H9 (cell line): ENCODE measurements around the gene KAZN. TPM values are rescaled to one million over a fixed set of nuclear protein-coding genes. Genes with fewer than 3 reads are reported as not detected.

Source experiments
- DNase-seq: peaks from one replicate; pipeline ENCODE4 v3.0.0-alpha.2; 2017
- H2AFZ ChIP-seq: one replicate; pipeline ENCODE4 v1.6.1; 2013; ENCODE audit warnings: mild to moderate bottlenecking, low read length, control low read depth, moderate library complexity
- H2AK5ac ChIP-seq: 2 replicates; pipeline ENCODE4 v1.6.1; 2013; ENCODE audit warnings: low read length, control low read depth, mixed read lengths; ENCODE audit not compliant: insufficient read length
- H2BK120ac ChIP-seq: one replicate; pipeline ENCODE4 v1.6.1; 2013; ENCODE audit warnings: low read depth, mild to moderate bottlenecking, low read length, control low read depth, inconsistent platforms; ENCODE audit not compliant: poor library complexity, severe bottlenecking
- H2BK12ac ChIP-seq: 2 replicates; pipeline ENCODE4 v1.6.1; 2013; ENCODE audit warnings: low read length, control low read depth, mixed read lengths, low read depth; ENCODE audit not compliant: insufficient read length
- H2BK15ac ChIP-seq: 2 replicates; pipeline ENCODE4 v1.6.1; 2013; ENCODE audit warnings: low read depth, low read length, control low read depth
- H2BK20ac ChIP-seq: one replicate; pipeline ENCODE4 v1.6.1; 2013; ENCODE audit warnings: low read depth, mild to moderate bottlenecking, low read length, control low read depth, inconsistent platforms; ENCODE audit not compliant: poor library complexity, severe bottlenecking
- H2BK5ac ChIP-seq: 2 replicates; pipeline ENCODE4 v1.6.1; 2013; ENCODE audit warnings: low read length, control low read depth, mixed read lengths; ENCODE audit not compliant: insufficient read length
- H3K14ac ChIP-seq: 2 replicates; pipeline ENCODE4 v1.6.1; 2013; ENCODE audit warnings: low read length, control low read depth; ENCODE audit not compliant: insufficient read depth
- H3K18ac ChIP-seq: 2 replicates; pipeline ENCODE4 v1.6.1; 2013; ENCODE audit warnings: low read depth, mild to moderate bottlenecking, mixed read lengths, low read length, control low read depth; ENCODE audit not compliant: insufficient read length
- H3K23ac ChIP-seq: 2 replicates; pipeline ENCODE4 v1.6.1; 2013; ENCODE audit warnings: low read length, control low read depth, mixed read lengths, low read depth; ENCODE audit not compliant: insufficient read length
- H3K23me2 ChIP-seq: 2 replicates; pipeline ENCODE4 v1.6.1; 2013; ENCODE audit warnings: low read depth, mild to moderate bottlenecking, mixed read lengths, low read length, control low read depth; ENCODE audit not compliant: insufficient read length, poor library complexity, severe bottlenecking
- H3K27ac ChIP-seq: 2 replicates; pipeline ENCODE4 v1.5.1; 2013; ENCODE audit warnings: low read length, control low read depth, mixed read lengths, low read depth; ENCODE audit not compliant: insufficient read length
- H3K27me3 ChIP-seq: 2 replicates; pipeline ENCODE4 v1.6.1; 2013; ENCODE audit warnings: low read length, control low read depth, inconsistent platforms; ENCODE audit not compliant: insufficient read depth
- H3K4ac ChIP-seq: 2 replicates; pipeline ENCODE4 v1.6.1; 2013; ENCODE audit warnings: low read depth, mild to moderate bottlenecking, control low read depth, inconsistent platforms, low read length, moderate library complexity
- H3K4me1 ChIP-seq: 2 replicates; pipeline ENCODE4 v1.6.1; 2013; ENCODE audit warnings: low read length, control low read depth, inconsistent platforms; ENCODE audit not compliant: insufficient read depth
- H3K4me2 ChIP-seq: 2 replicates; pipeline ENCODE4 v1.6.1; 2013; ENCODE audit warnings: low read length, control low read depth, mixed read lengths; ENCODE audit not compliant: insufficient read length, insufficient read depth
- H3K56ac ChIP-seq: 2 replicates; pipeline ENCODE4 v1.6.1; 2013; ENCODE audit warnings: low read depth, mild to moderate bottlenecking, mixed read lengths, low read length, control low read depth; ENCODE audit not compliant: insufficient read length
- H3K79me1 ChIP-seq: 2 replicates; pipeline ENCODE4 v1.6.1; 2013; ENCODE audit warnings: low read depth, mild to moderate bottlenecking, moderate library complexity, low read length, control low read depth, inconsistent platforms; ENCODE audit not compliant: insufficient read depth, poor library complexity, severe bottlenecking
- H3K79me2 ChIP-seq: 2 replicates; pipeline ENCODE4 v1.6.1; 2013; ENCODE audit warnings: low read length, control low read depth, inconsistent platforms; ENCODE audit not compliant: insufficient read depth
- H3K9ac ChIP-seq: 2 replicates; pipeline ENCODE4 v1.6.1; 2013; ENCODE audit warnings: low read length, control low read depth, mixed read lengths; ENCODE audit not compliant: insufficient read length; ENCODE audit errors: extremely low read depth
- H3K9me3 ChIP-seq: one replicate; pipeline ENCODE4 v1.6.1; 2013; ENCODE audit warnings: low read depth, low read length, inconsistent platforms; ENCODE audit not compliant: control insufficient read depth
- H3T11ph ChIP-seq: one replicate; pipeline ENCODE4 v1.6.1; 2013; ENCODE audit warnings: mild to moderate bottlenecking, low read length, control low read depth, inconsistent platforms
- H4K20me1 ChIP-seq: one replicate; pipeline ENCODE4 v1.6.1; 2013; ENCODE audit not compliant: control insufficient read depth, insufficient read length, insufficient read depth
- H4K5ac ChIP-seq: 2 replicates; pipeline ENCODE4 v1.6.1; 2013; ENCODE audit warnings: low read depth, mild to moderate bottlenecking, mixed read lengths, low read length, control low read depth; ENCODE audit not compliant: insufficient read length
- H4K8ac ChIP-seq: replicated peaks from 2 replicates; pipeline ENCODE4 v1.6.1; 2013; ENCODE audit warnings: low read length, control low read depth, mixed read lengths, low read depth; ENCODE audit not compliant: insufficient read length
- H4K91ac ChIP-seq: 2 replicates; pipeline ENCODE4 v1.6.1; 2013; ENCODE audit warnings: low read depth, mild to moderate bottlenecking, moderate library complexity, mixed read lengths, low read length, control low read depth; ENCODE audit not compliant: insufficient read length
- H3K27ac Mint-ChIP-seq, 3 experiments: 2 replicates in 2 of 3; 3 replicates in 1 of 3; pipeline ENCODE4 v1.8.0; 2020 to 2021; ENCODE audit warnings: mixed read lengths in 3 of 3, mild to moderate bottlenecking in 1 of 3, moderate library complexity in 1 of 3
- H3K27me3 Mint-ChIP-seq: 2 replicates; pipeline ENCODE4 v1.8.0; 2021; ENCODE audit warnings: low read depth, mild to moderate bottlenecking, moderate library complexity, mixed read lengths
- H3K36me3 Mint-ChIP-seq, 3 experiments: 2 replicates in 2 of 3; 3 replicates in 1 of 3; pipeline ENCODE4 v1.8.0; 2020 to 2021; ENCODE audit warnings: low read depth in 3 of 3, mixed read lengths in 3 of 3; ENCODE audit not compliant: insufficient read depth in 1 of 3
- H3K4me1 Mint-ChIP-seq, 2 experiments: 2 replicates each; pipeline ENCODE4 v1.8.0; 2020; ENCODE audit warnings: mixed read lengths in 2 of 2
- H3K4me3 Mint-ChIP-seq, 2 experiments: 2 replicates in 1 of 2; 3 replicates in 1 of 2; pipeline ENCODE4 v1.8.0; 2020 to 2021; ENCODE audit warnings: mild to moderate bottlenecking in 2 of 2, mixed read lengths in 2 of 2, moderate library complexity in 1 of 2
- H3K9me3 Mint-ChIP-seq, 2 experiments: 2 replicates in 1 of 2; 3 replicates in 1 of 2; pipeline ENCODE4 v1.8.0; 2020; ENCODE audit warnings: mild to moderate bottlenecking in 2 of 2, mixed read lengths in 2 of 2, moderate library complexity in 1 of 2
- WGBS: extraction: QIAGEN DNeasy Blood & Tissue Kit; methylation state at CpG from one replicate; pipeline ENCODE4 v1.1.7; 2013; ENCODE audit warnings: missing lambda C conversion rate, low lambda C conversion rate, mixed read lengths; ENCODE audit not compliant: insufficient read length; ENCODE audit errors: extremely low coverage; 5-methylcytosine and 5-hydroxymethylcytosine counted together
- total RNA-seq: library from RNA; stranded (reverse); gene quantifications from 2 replicates; pipeline ENCODE4 v1.2.1, GENCODE V29; 2021
- TF ChIP-seq, protein P1 (sequence below): fragments of 200-600 bp; sonication (generic); conservative IDR thresholded peaks from 3 replicates; pipeline ENCODE4 v1.8.0; 2021; ENCODE audit warnings: antibody characterized with exemption, mild to moderate bottlenecking

The KAZN gene
- total RNA-seq, 1 experiment from 2014 or later, result 7.6 TPM

DNA sequence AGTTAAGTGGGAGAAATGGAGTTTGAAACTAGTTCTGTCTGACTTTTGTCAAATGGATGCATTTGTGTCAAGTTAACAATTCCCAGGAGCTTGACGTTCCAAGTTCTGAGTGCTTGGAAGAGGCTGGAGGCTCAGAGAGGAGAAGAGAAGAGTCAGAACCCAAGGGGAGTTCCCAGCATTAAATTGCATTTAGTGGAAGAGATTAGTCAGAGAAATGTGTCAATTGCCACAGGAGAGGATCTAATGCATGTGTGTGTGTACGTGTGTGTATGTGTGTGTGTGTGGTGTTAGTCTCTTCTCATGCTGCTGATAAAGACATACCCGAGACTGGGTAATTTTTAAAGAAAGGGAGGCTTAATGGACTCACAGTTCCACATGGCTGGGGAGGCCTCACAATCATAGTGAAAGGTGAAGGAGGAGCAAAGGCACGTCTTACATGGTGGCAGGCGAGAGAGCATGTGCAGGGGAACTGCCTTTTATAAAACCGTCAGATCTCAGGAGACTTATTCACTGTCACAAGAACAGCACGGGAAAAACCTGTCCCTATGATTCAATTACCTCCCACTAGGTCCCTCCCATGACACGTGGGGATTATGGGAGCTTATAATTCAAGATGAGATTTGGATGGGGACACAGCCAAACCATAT, 453.5 kb downstream of the KAZN start:
- Histone ChIP-seq H3K79me1 (no peaks in the 10 kb centered on the region), H4K20me1 (no peaks in the 10 kb centered on the region), H3K27me3 (no peaks in the 10 kb centered on the region), H3K4me2 (no peak overlapping the region), H3K56ac (no peak overlapping the region), H4K5ac (no peak overlapping the region), H3K23ac (no peak overlapping the region), H3T11ph (no peak overlapping the region), H3K9ac (no peak overlapping the region), H4K91ac (no peak overlapping the region), H3K23me2 (no peaks in the 10 kb centered on the region), H2BK120ac (no peak overlapping the region), H3K18ac (no peak overlapping the region), H2BK12ac (no peak overlapping the region), H2AFZ (no peak overlapping the region), H2AK5ac (no peak overlapping the region), H2BK20ac (no peak overlapping the region), H2BK5ac (no peak overlapping the region), H3K4ac (no peak overlapping the region), H3K27ac (no peak overlapping the region), H3K9me3 (no peaks in the 10 kb centered on the region), H2BK15ac (no peak overlapping the region), H3K79me2 (no peaks in the 10 kb centered on the region), H3K14ac (no peak overlapping the region), H4K8ac (no peak overlapping the region), H3K4me1 (no peaks in the 10 kb centered on the region; the same call in 1 of the 2 replicates)
- TF ChIP-seq, protein P1, sequence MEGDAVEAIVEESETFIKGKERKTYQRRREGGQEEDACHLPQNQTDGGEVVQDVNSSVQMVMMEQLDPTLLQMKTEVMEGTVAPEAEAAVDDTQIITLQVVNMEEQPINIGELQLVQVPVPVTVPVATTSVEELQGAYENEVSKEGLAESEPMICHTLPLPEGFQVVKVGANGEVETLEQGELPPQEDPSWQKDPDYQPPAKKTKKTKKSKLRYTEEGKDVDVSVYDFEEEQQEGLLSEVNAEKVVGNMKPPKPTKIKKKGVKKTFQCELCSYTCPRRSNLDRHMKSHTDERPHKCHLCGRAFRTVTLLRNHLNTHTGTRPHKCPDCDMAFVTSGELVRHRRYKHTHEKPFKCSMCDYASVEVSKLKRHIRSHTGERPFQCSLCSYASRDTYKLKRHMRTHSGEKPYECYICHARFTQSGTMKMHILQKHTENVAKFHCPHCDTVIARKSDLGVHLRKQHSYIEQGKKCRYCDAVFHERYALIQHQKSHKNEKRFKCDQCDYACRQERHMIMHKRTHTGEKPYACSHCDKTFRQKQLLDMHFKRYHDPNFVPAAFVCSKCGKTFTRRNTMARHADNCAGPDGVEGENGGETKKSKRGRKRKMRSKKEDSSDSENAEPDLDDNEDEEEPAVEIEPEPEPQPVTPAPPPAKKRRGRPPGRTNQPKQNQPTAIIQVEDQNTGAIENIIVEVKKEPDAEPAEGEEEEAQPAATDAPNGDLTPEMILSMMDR, result no peak
- no CpG with 5 or more reads among the region's 8 CpGs for WGBS
- Mint-ChIP-seq H3K27me3 (peaks cover 9% of the 10 kb centered on the region), H3K27ac (no peak overlapping the region), H3K4me1 (peaks cover 22 to 27% of the 10 kb centered on the region in 2 experiments), H3K9me3 (no peaks in the 10 kb centered on the region), H3K4me3 (no peak overlapping the region), H3K36me3 (peaks cover 0 to 1% (median 0%) of the 10 kb centered on the region in 3 experiments; a peak in 1 of 7 replicates)
- DNase-seq, result no peak
